K562 (cell line): ENCODE data around the gene TBC1D2. TPM values are rescaled to one million over a fixed set of nuclear protein-coding genes. Genes with fewer than 3 reads are reported as not detected.

Experiments used
- ARID3A ChIP-seq: IDR thresholded peaks from 2 replicates; pipeline ENCODE4 v1.6.1; 2012; ENCODE audit warnings: low read depth, low read length, improper control_type of control experiment, borderline replicate concordance
- ARNT ChIP-seq, 2 experiments: fragments of 450-650 bp; IDR thresholded peaks; 2 replicates each; pipeline ENCODE4 v1.6.1; 2016; ENCODE audit warnings: mild to moderate bottlenecking in 1 of 2
- BACH1 ChIP-seq: fragments of 200-800 bp; sonication (Bioruptor generic); IDR thresholded peaks from 2 replicates; pipeline ENCODE4 v1.6.1; 2016; ENCODE audit warnings: missing genetic modification characterization, missing compliant biosample characterization
- CCNT2 ChIP-seq: IDR thresholded peaks from 2 replicates; pipeline ENCODE4 v1.6.1; 2011; ENCODE audit warnings: borderline replicate concordance, low read depth, mild to moderate bottlenecking, moderate library complexity, mixed read lengths, low read length; ENCODE audit not compliant: insufficient read length; ENCODE audit errors: extremely low read depth
- CEBPB ChIP-seq: fragments of 450-650 bp; IDR thresholded peaks from 2 replicates; pipeline ENCODE4 v1.6.1; 2016; ENCODE audit warnings: missing genetic modification characterization, missing compliant biosample characterization
- FOXM1 ChIP-seq, 2 experiments: fragments of 450-650 bp in 1 of 2; sonication (generic) in 1 of 2; formaldehyde crosslinking in 1 of 2; IDR thresholded peaks; 2 replicates each; pipeline versions ENCODE4 v1.6.1 to v1.9.0; 2017 to 2022; ENCODE audit warnings: low read depth in 2 of 2, mild to moderate bottlenecking in 2 of 2, missing genetic modification reagents in 1 of 2, moderate library complexity in 1 of 2
- HCFC1 ChIP-seq: IDR thresholded peaks from 2 replicates; pipeline ENCODE4 v1.6.1; 2012; ENCODE audit warnings: low read depth, low read length, improper control_type of control experiment
- MCM7 ChIP-seq, 2 experiments: fragments of 450-650 bp; IDR thresholded peaks; 2 replicates each; pipeline ENCODE4 v1.6.1; 2016 to 2018
- MGA ChIP-seq: fragments of 450-650 bp; IDR thresholded peaks from 2 replicates; pipeline ENCODE4 v1.6.1; 2016; ENCODE audit warnings: mild to moderate bottlenecking, moderate library complexity
- NCOA4 ChIP-seq: fragments of 450-650 bp; IDR thresholded peaks from 2 replicates; pipeline ENCODE4 v1.6.1; 2018; ENCODE audit warnings: mild to moderate bottlenecking; ENCODE audit not compliant: partially characterized antibody
- SMARCC2 ChIP-seq: fragments of 450-650 bp; IDR thresholded peaks from 2 replicates; pipeline ENCODE4 v1.6.1; 2017; ENCODE audit warnings: antibody characterized with exemption, moderate library complexity, mild to moderate bottlenecking, low read depth
- TEAD4 ChIP-seq, 2 experiments: sonication (generic) in 1 of 2; formaldehyde crosslinking in 1 of 2; IDR thresholded peaks; 2 replicates each; pipeline versions ENCODE4 v1.6.1 to v1.8.0; 2012 to 2022; ENCODE audit warnings: borderline replicate concordance in 1 of 2, inconsistent platforms in 1 of 2, low read length in 1 of 2, mild to moderate bottlenecking in 1 of 2, missing genetic modification reagents in 1 of 2
- ZNF41 ChIP-seq: fragments of 250-450 bp; sonication (Bioruptor Pico); conservative IDR thresholded peaks from 2 replicates; pipeline ENCODE4 v1.4.0; 2020; ENCODE audit warnings: mild to moderate bottlenecking
- ZNF644 ChIP-seq: fragments of 200-800 bp; sonication (Bioruptor generic); IDR thresholded peaks from 2 replicates; pipeline ENCODE4 v1.6.1; 2016; ENCODE audit warnings: low read depth, missing genetic modification characterization, missing compliant biosample characterization
- ZNF668 ChIP-seq: fragments of 250-450 bp; sonication (Bioruptor Pico); IDR thresholded peaks from 2 replicates; pipeline ENCODE4 v1.8.0; 2022; ENCODE audit warnings: mild to moderate bottlenecking, inconsistent platforms
- polyA plus RNA-seq, 8 experiments: library from polyadenylated mRNA; depleted of rRNA in 4 of 8; stranded (reverse) in 5 of 8; unstranded in 3 of 8; fragments of >200 nt; fragmentation: Nextera tagmentation in 2 of 8; fragmentation: Illumina TruSeq in 1 of 8; extraction: Ambion mirVana in 2 of 8; extraction: Trizol in 1 of 8; gene quantifications; 2 replicates each; pipeline versions ENCODE4 v1.2.1 to v1.2.3, GENCODE V29; 2011 to 2014; ENCODE audit warnings: inconsistent platforms in 1 of 8, missing spikeins in 1 of 8
- total RNA-seq, 7 experiments: library from RNA; depleted of rRNA in 6 of 7; stranded (reverse); fragments of >200 nt in 6 of 7; fragmentation: Illumina TruSeq in 2 of 7; extraction: Trizol in 2 of 7; gene quantifications; 2 replicates each; pipeline versions ENCODE4 v1.2.1 to v1.2.3, GENCODE V29; 2011 to 2021; ENCODE audit warnings: low replicate concordance in 1 of 7

The TBC1D2 gene
- total and polyA plus RNA-seq, 9 of the 15 experiments (the other 6 are each of a cell fraction or from before 2014, with no cell fraction given), result 0.10 to 7.0 (median 2.5) TPM

- TF ChIP-seq MGA (no peak; the same call in 1 of the 2 replicates), ARID3A (peak; percentile 92; the same call in 1 of the 2 replicates), BACH1 (tag) (no peak), NCOA4 (no peak), ZNF668 (CRISPR knock-in tag) (peak; percentile 67; the same call in 1 of the 2 replicates), ZNF41 (CRISPR knock-in tag) (no peak), HCFC1 (0 out of 2 replicates have a peak, but pooled peaks have one; percentile 25), TEAD4 (IDR thresholded peaks at IDR 0.05; ENCODE audit: low read length) (peak; percentile 99), TEAD4 (CRISPR knock-in tag; IDR thresholded peaks at IDR 0.05; ENCODE audit: borderline replicate concordance) (no peak), MCM7 (IDR thresholded peaks at IDR 0.05) (no peak), ZNF644 (tag) (peak; percentile 86), CCNT2 (peak; percentile 80), ARNT (IDR thresholded peaks at IDR 0.05) (peak; percentile 81 to 92; a peak in 3 of 4 replicates), SMARCC2 (peak; percentile 90), FOXM1 (IDR thresholded peaks at IDR 0.05; ENCODE audit: low read depth) (peak; percentile 91), FOXM1 (CRISPR knock-in tag; IDR thresholded peaks at IDR 0.05; ENCODE audit: low read depth) (no peak), CEBPB (tag) (no peak)
These were observed 30.4 kb downstream of the TBC1D2 start (continued) for GRCh38 chr9:98225015-98225442.
